ENCODE measurements around the gene ITGB2. TPM values are rescaled to one million over a fixed set of nuclear protein-coding genes. Genes with fewer than 3 reads are reported as not detected.

Gene ITGB2
- total RNA-seq, 1 experiment from 2014 or later: 24.8 TPM

DNA sequence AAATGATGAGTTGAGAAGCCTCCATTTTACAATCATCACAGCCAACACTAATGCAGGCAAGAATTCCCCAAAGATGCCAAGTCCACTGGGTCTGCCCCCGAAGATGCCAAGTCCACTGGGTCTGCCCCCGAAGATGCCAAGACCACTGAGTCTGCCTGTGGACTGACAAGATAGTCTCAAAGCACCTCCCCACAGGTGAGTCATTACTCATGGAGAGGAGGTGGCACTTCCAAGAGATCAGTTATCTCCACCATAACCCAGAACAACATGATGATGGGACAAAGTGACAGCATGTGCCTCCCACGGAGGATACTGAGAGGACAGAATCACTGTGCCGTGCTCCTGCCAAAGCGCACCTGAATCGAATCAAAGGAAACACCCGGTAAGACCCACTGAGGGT, 52.0 kb downstream of the ITGB2 start:
- Mint-ChIP-seq H3K9me3 (ENCODE audit: unreplicated experiment) (no peaks in the 10 kb centered on the region), H3K27ac (ENCODE audit: low read depth, unreplicated experiment) (peak overlapping the region; percentile 89), H3K27me3 (ENCODE audit: insufficient read depth, unreplicated experiment) (no peaks in the 10 kb centered on the region), H3K4me1 (ENCODE audit: insufficient read depth, unreplicated experiment) (peaks cover 48% of the 10 kb centered on the region), H3K4me3 (ENCODE audit: unreplicated experiment) (peak overlapping the region; percentile 48), H3K36me3 (ENCODE audit: insufficient read depth, unreplicated experiment) (peaks cover 57% of the 10 kb centered on the region)
- TF ChIP-seq, protein P1, sequence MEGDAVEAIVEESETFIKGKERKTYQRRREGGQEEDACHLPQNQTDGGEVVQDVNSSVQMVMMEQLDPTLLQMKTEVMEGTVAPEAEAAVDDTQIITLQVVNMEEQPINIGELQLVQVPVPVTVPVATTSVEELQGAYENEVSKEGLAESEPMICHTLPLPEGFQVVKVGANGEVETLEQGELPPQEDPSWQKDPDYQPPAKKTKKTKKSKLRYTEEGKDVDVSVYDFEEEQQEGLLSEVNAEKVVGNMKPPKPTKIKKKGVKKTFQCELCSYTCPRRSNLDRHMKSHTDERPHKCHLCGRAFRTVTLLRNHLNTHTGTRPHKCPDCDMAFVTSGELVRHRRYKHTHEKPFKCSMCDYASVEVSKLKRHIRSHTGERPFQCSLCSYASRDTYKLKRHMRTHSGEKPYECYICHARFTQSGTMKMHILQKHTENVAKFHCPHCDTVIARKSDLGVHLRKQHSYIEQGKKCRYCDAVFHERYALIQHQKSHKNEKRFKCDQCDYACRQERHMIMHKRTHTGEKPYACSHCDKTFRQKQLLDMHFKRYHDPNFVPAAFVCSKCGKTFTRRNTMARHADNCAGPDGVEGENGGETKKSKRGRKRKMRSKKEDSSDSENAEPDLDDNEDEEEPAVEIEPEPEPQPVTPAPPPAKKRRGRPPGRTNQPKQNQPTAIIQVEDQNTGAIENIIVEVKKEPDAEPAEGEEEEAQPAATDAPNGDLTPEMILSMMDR (IDR thresholded peaks at IDR 0.05; ENCODE audit: unreplicated experiment): no peak
- intact Hi-C loops (cut with micrococcal nuclease): no loop called here
- POLR2A ChIA-PET: interaction anchor here (1.0 to 1.4 kb wide), 5 partner anchors 11 to 268 kb away, joined by 3 to 7 read pairs (median 4); no protein-coding TSS in a partner anchor
- no TSS peak for BruUV-seq (replicated peaks)
- CTCF ChIA-PET: no interaction called here
- DNase-seq (ENCODE audit: unreplicated experiment): no peak

- no peak for DNase-seq (ENCODE audit: unreplicated experiment)
- no peak overlapping the region for H3K4me3 Mint-ChIP-seq (ENCODE audit: unreplicated experiment)
- intact Hi-C loops (cut with micrococcal nuclease): no loop called here
- peaks cover 48% of the 10 kb centered on the region for H3K4me1 Mint-ChIP-seq (ENCODE audit: insufficient read depth, unreplicated experiment)
- ChIA-PET CTCF (interaction anchor here (0.6 to 1.6 kb wide), 2 partner anchors 11 to 67 kb away, joined by 3 to 5 read pairs; no protein-coding TSS in a partner anchor), POLR2A (interaction anchor here (0.6 to 1.0 kb wide), 2 partner anchors 9 to 42 kb away, joined by 3 to 4 read pairs; no protein-coding TSS in a partner anchor)
- H3K36me3 Mint-ChIP-seq (ENCODE audit: insufficient read depth, unreplicated experiment): peaks cover 57% of the 10 kb centered on the region
- TF ChIP-seq, protein P1 (IDR thresholded peaks at IDR 0.05; ENCODE audit: unreplicated experiment): no peak
- no peaks in the 10 kb centered on the region for H3K27me3 Mint-ChIP-seq (ENCODE audit: insufficient read depth, unreplicated experiment)
- BruUV-seq (replicated peaks): no TSS peak
- no peaks in the 10 kb centered on the region for H3K9me3 Mint-ChIP-seq (ENCODE audit: unreplicated experiment)
- H3K27ac Mint-ChIP-seq (ENCODE audit: low read depth, unreplicated experiment): peak overlapping the region; percentile 89
These were observed 52.5 kb downstream of the ITGB2 start for GRCh38 chr21:44867999-44868700.

- DNase-seq (ENCODE audit: unreplicated experiment): no peak
- peaks cover 57% of the 10 kb centered on the region for H3K36me3 Mint-ChIP-seq (ENCODE audit: insufficient read depth, unreplicated experiment)
- H3K4me1 Mint-ChIP-seq (ENCODE audit: insufficient read depth, unreplicated experiment): peaks cover 48% of the 10 kb centered on the region
- H3K4me3 Mint-ChIP-seq (ENCODE audit: unreplicated experiment): no peak overlapping the region
- no TSS peak for BruUV-seq (replicated peaks)
- intact Hi-C loops (cut with micrococcal nuclease): no loop called here
- H3K27me3 Mint-ChIP-seq (ENCODE audit: insufficient read depth, unreplicated experiment): no peaks in the 10 kb centered on the region
- no peaks in the 10 kb centered on the region for H3K9me3 Mint-ChIP-seq (ENCODE audit: unreplicated experiment)
- ChIA-PET CTCF (interaction anchor here (0.6 to 1.6 kb wide), 2 partner anchors 10 to 66 kb away, joined by 3 to 5 read pairs; no protein-coding TSS in a partner anchor), POLR2A (interaction anchor here (0.6 to 1.0 kb wide), 2 partner anchors 10 to 43 kb away, joined by 3 to 4 read pairs; no protein-coding TSS in a partner anchor)
- H3K27ac Mint-ChIP-seq (ENCODE audit: low read depth, unreplicated experiment): peak overlapping the region; percentile 89
- TF ChIP-seq, protein P1 (IDR thresholded peaks at IDR 0.05; ENCODE audit: unreplicated experiment): no peak
These were observed 53.2 kb downstream of the ITGB2 start for GRCh38 chr21:44867464-44867863.

DNA sequence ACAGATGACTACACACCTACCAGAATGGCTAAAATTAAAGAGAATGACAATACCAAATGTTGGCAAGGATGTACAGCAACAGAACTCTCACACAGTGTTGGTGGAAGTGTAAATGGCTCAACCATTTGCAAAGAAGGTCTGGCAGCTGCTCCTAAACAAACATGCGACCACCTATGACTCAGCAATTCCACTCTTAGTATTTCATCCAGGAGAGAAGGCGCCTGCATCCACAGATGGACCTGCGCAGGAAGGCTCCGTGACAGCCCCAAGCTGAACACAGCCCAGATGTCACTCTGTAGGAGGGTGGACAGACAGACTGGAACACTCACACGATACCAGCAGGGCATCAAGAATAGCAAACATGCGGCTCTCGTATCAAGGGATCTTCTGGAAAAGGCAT, 53.9 kb downstream of the ITGB2 start:
- no TSS peak for BruUV-seq (replicated peaks)
- no peaks in the 10 kb centered on the region for H3K27me3 Mint-ChIP-seq (ENCODE audit: insufficient read depth, unreplicated experiment)
- POLR2A ChIA-PET: no interaction called here
- no peaks in the 10 kb centered on the region for H3K9me3 Mint-ChIP-seq (ENCODE audit: unreplicated experiment)
- peaks cover 49% of the 10 kb centered on the region for H3K4me1 Mint-ChIP-seq (ENCODE audit: insufficient read depth, unreplicated experiment)
- peaks cover 57% of the 10 kb centered on the region for H3K36me3 Mint-ChIP-seq (ENCODE audit: insufficient read depth, unreplicated experiment)
- TF ChIP-seq, protein P1 (IDR thresholded peaks at IDR 0.05; ENCODE audit: unreplicated experiment): no peak
- intact Hi-C loops (cut with micrococcal nuclease): no loop called here
- DNase-seq (ENCODE audit: unreplicated experiment): no peak
- H3K27ac Mint-ChIP-seq (ENCODE audit: low read depth, unreplicated experiment): peak overlapping the region; percentile 89
- H3K4me3 Mint-ChIP-seq (ENCODE audit: unreplicated experiment): no peak overlapping the region
- CTCF ChIA-PET: interaction anchor here (0.6 to 1.6 kb wide), 3 partner anchors 15 to 510 kb away, joined by 3 to 5 read pairs (median 3); no protein-coding TSS in a partner anchor

All from MCF 10A (cell line).